GM21717 (cell line): Measurements from ENCODE around the gene SLC35B1.
"Not testable (repeated sequence)": the region's sequence is repeated elsewhere in the genome, so short reads cannot be mapped to it uniquely, and the experiment has no call there.

Source experiments
- ATAC-seq: cut with Tn5 transposase; IDR thresholded peaks from one replicate; pipeline ENCODE4 v1.9.1; 2021; ENCODE audit warnings: mild to moderate bottlenecking, moderate library complexity; ENCODE audit not compliant: unreplicated experiment

Gene SLC35B1

DNA sequence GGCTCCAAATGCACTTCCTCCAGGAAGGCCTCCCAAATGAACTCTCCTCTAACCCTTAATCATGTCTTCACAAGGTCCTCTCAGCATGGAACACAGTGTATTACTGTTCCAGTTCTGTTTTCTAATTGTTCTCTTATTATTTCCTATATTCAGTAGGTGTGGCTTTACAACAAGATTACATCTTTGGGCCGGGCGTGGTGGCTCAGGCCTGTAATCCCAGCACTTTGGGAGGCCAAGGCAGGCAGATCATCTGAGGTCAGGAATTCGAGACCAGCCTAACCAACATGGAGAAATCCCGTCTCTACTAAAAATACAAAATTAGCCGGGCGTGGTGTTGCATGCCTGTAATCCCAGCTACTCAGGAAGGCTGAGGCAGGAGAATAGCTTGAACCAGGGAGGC is 34.1 kb downstream of the SLC35B1 start:
- not testable (repeated sequence) for ATAC-seq

DNA sequence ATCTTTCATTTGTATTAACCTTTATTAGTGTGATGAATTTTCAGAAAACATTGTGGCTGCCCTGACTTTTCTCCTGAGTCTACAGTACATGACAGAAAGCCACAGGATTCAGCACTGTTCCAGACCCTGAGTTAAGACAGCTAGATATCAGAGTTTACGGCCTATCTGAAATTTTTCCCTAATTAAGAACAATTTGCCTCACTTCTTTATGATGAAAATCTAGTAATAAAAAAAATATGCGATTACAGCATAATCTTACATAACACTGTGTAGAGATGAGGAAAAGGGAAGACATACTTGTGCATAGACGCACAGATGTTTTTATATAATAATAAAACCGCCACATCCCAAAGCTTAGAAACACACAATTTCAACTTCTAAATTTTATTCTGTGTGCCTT is 37.1 kb downstream of the SLC35B1 start:
- ATAC-seq, result no peak

DNA sequence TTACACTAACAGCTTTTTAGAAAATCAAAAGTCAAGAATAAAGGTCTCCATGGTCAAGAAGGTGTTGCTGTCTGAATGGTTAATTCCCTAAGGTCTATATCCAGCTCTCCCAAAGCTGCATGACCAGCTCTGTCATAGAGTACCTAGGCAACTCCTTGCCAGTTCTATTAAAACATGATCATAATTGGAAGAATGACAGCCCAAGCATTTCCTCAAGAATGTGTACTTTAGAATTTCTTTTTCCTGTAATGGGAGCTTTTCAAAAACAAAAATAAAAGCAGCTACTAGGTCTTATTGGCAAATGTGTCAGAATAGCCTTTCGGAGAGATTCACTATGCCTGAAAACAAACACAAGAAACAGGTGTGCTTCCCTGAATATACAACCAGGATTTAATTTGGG is 37.8 kb downstream of the SLC35B1 start:
- no peak for ATAC-seq

DNA sequence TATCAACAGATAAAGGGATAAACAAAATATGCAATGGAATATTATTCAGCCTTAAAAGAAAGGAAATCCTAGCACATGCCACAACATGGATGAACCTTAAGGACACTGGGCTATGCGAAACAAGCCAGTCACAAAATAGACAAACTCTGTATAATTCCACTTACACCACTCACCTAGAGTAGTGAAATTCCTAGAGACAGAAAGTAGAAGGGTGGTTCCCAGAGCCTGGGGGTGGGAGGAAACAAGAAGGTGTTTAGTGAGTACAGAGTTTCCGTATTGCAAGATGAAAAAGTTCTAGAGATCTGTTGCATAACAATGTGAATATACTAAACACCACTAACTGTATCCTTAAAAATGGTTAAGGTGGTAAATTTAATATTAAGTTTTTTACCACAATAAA is 39.9 kb downstream of the SLC35B1 start:
- no peak for ATAC-seq

DNA sequence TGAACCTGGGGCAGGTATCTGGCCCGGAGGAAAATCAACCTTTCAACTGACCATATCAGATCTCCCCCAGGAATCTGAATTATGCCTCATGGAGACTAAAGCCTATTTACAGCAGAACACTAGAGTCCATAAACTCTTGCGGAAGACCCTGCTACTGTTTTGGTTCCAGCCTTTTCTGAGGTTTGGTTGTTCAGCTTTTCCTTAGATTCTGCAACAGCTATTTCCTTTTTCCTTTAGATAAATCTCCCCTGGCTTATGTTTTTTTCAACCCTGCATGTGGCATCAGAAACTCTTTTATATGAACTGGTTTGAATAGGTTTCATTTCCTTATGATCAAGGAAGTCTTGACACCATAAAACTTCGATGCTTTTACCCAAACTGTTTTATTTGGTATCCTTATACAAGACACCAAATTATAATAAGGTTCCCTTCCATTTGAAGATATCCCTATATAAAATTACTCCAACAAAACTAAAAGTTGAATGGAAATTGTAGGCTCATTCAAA is 43.0 kb downstream of the SLC35B1 start:
- no peak for ATAC-seq

DNA sequence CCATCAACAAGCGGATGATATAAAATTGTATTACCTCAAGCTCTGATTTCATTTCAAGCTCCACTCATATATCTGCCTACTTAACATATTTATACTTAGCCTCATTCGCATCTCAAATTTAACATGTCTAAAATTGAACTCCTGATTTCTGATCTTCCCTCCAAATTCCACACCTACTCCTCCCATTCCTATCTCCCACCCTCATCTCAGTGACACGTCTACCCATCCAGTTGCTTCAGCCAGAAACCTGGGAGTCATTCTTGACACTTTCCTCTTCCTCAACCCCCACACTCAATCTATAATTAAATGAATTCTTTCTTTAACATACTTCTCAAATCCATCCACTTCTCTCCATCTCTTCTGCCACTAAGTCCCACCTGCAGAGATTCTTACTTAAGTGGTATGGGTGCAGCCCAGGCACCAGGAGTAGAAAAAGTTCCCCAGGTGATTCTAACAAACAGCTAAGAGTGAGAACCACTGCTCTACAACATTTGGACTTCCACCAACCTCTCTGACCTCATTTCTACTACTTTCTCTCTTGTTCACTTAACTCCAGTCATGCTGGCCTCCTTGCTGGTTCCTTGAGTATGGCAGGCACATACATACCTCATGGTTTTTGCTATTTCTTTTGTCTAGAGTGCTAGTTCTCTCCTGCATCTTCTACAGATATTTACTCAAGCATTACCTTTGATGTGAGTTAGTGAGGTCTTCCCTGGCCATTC is 47.9 kb downstream of the SLC35B1 start:
- ATAC-seq, result no peak

DNA sequence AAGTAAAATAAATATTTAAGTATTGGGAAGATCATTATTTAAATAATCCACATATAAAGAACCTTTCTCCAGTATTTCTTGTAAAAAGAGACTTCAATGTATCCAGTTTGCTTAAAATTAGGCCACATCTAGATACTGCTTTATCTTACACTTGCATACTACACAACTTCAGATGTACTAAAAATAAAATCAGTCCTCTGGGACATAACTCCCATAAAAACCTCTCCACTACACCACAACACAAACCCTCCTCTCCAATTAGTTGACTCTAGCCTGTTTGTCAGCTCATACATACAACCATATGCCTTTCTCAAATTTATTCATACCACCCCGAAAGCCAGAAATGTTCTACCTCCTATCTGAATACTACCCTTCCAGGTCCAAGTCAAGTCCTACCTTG is 51.5 kb downstream of the SLC35B1 start:
- ATAC-seq, result no peak
